Kidney (tissue), 14 donors: ENCODE results near the gene CRYGS. TPM values are rescaled to one million over a fixed set of nuclear protein-coding genes. Genes with fewer than 3 reads are reported as not detected.

ENCODE experiments used
- DNase-seq, 5 donors: peaks; one replicate each; pipeline ENCODE4 v3.0.0-alpha.2; 2013 to 2020
- FAIRE-seq: peaks from 2 replicates; lab custom pipeline; 2012; peaks lifted over from hg19 to GRCh38; lab: Jason Lieb, UNC
- H3K27ac ChIP-seq, 2 donors: one replicate each; pipeline ENCODE4 v1.7.0; 2013; ENCODE audit warnings: low read depth in 2 of 2, low read length in 2 of 2, inconsistent platforms in 1 of 2
- H3K27me3 ChIP-seq: one replicate; pipeline ENCODE4 v1.7.1; 2013; ENCODE audit warnings: low read length, inconsistent platforms; ENCODE audit not compliant: control insufficient read depth, insufficient read depth
- H3K36me3 ChIP-seq, 3 donors: one replicate each; pipeline versions ENCODE4 v1.7.0 to v1.7.1; 2013; ENCODE audit warnings: low read length in 3 of 3, control low read depth in 1 of 3, inconsistent platforms in 1 of 3; ENCODE audit not compliant: insufficient read depth in 3 of 3, control insufficient read depth in 2 of 3
- H3K4me1 ChIP-seq, 3 donors: one replicate each; pipeline versions ENCODE4 v1.7.0 to v1.7.1; 2013; ENCODE audit warnings: low read length in 3 of 3, inconsistent platforms in 1 of 3, low read depth in 1 of 3; ENCODE audit not compliant: control insufficient read depth in 2 of 3, insufficient read depth in 2 of 3
- H3K4me3 ChIP-seq, 3 donors: one replicate each; pipeline versions ENCODE4 v1.7.0 to v1.8.1; 2013; ENCODE audit warnings: low read length in 3 of 3, control low read depth in 1 of 3, inconsistent platforms in 1 of 3
- H3K9ac ChIP-seq, 3 donors: one replicate each; pipeline versions ENCODE4 v1.7.0 to v1.7.1; 2013; ENCODE audit warnings: low read length in 3 of 3, control low read depth in 1 of 3, inconsistent platforms in 1 of 3
- H3K9me3 ChIP-seq, 3 donors: one replicate each; pipeline versions ENCODE4 v1.7.0 to v1.7.1; 2013; ENCODE audit warnings: low read length in 3 of 3, control low read depth in 1 of 3, inconsistent platforms in 1 of 3; ENCODE audit not compliant: control insufficient read depth in 2 of 3, insufficient read depth in 1 of 3
- CTCF ChIP-seq: IDR thresholded peaks from 3 replicates; pipeline ENCODE4 v1.5.1; 2012; ENCODE audit warnings: mild to moderate bottlenecking, moderate library complexity, borderline replicate concordance; ENCODE audit not compliant: insufficient read depth; ENCODE audit errors: extremely low read depth
- intact Hi-C: fragments of 100-400 bp; cut with DNase I; formaldehyde crosslinking; loops from one replicate; pipeline ENCODE4 v1.11.1; 2022
- polyA plus RNA-seq: library from polyadenylated mRNA; stranded (reverse); fragments of 350-450 nt; fragmentation: Illumina TruSeq; extraction: RNeasy Lipid Tissue Mini Kit (QIAGEN cat#74804); gene quantifications from one replicate; pipeline ENCODE4 v1.2.3, GENCODE V29; 2014; ENCODE audit warnings: low read depth, low replicate concordance; ENCODE audit not compliant: insufficient read depth
- total RNA-seq: library from RNA; stranded (reverse); fragmentation: NEBNext Ultra II Directional; extraction: Animal tissue kit (Norgen Biotek cat#: 25700); gene quantifications from one replicate; pipeline ENCODE4 v1.2.1, GENCODE V29; 2021
- donor health status: control.
- donor health status: control.
- donor health status: control.
- donor health status: control.
- donor health status: control.
- donor health status: DM: yes; HTN: yes; CAD: no.
- donor health status: Normal renal cell carcinoma (clear cell type).

CRYGS gene
- total and polyA plus RNA-seq, 2 donors from 2014 or later, result 2.9 to 3.7 TPM

DNA sequence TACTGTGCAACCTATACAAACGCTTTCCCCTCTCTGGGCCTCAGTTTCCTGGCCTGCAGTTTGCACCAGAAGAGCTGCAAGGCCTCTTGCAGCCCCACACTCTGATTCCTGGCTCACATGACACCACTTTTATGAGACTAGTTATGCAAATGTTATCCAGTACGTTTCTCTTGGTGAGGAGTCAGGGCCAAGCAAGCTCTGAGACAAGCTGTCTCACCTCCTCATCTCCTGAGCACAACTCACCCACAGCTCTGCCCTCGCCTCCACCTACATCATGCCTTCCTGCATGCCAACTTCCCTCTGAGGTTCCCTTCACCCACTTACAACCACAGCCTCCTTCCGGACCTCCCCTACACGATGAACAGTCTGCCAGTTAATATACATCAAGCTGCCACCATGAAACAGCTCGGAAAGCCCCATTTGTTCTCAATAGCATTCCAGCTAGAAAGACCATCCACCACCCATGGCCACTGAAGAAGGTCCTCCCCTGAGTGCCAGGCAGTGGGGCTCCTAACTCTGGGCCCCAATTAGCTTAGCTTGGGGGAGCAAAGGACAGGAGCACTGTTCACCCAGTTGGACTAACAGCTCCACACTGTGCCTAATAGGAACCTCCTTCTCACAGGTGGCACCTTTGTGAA is 25.0 kb downstream of the CRYGS start:
- Histone ChIP-seq H3K27me3 (no peaks in the 10 kb centered on the region), H3K4me3 (no peak overlapping the region), H3K36me3 (no peaks in the 10 kb centered on the region), H3K4me1 (peaks cover 0 to 4% (median 0%) of the 10 kb centered on the region in 3 donors), H3K27ac (no peak overlapping the region), H3K9ac (no peak overlapping the region), H3K9me3 (no peaks in the 10 kb centered on the region)
- TF ChIP-seq CTCF, result no peak
- intact Hi-C loops, result no loop called here
- DNase-seq, result no peak
- FAIRE-seq, result no peak

- Histone ChIP-seq H3K27me3 (no peaks in the 10 kb centered on the region), H3K27ac (no peak overlapping the region), H3K36me3 (no peaks in the 10 kb centered on the region), H3K9ac (no peak overlapping the region), H3K9me3 (no peaks in the 10 kb centered on the region), H3K4me3 (no peak overlapping the region), H3K4me1 (peaks cover 0 to 4% (median 0%) of the 10 kb centered on the region in 3 donors)
- no peak for TF ChIP-seq CTCF
- DNase-seq (no peak), FAIRE-seq (no peak)
- intact Hi-C loops, result no loop called here
Observed at GRCh38 chr3:186517218-186517617, 27.0 kb downstream of the CRYGS start.

DNA sequence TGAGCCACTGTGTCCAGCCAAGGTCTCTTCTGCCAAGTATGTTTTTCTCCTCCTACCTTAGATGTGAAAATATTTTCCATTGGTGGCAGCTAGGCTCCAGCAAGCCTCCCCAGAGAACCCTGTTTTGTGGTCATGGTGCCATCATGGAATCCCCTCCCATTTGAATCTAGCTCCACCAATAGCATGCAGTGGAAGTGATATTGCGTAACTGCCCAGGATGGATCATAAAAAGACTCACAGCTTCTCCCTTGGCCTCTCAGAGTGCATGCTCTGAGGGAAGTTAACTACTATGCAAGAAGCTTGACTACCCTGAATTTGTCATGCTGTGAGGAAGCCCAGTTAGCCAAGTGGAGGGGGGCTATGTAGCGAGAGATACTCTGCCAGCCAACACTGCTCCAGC is 27.5 kb downstream of the CRYGS start:
- TF ChIP-seq CTCF, result no peak
- intact Hi-C loops, result no loop called here
- Histone ChIP-seq H3K4me1 (peaks cover 0 to 2% (median 0%) of the 10 kb centered on the region in 3 donors), H3K27ac (no peak overlapping the region), H3K4me3 (no peak overlapping the region), H3K27me3 (no peaks in the 10 kb centered on the region), H3K9me3 (no peaks in the 10 kb centered on the region), H3K9ac (no peak overlapping the region), H3K36me3 (no peaks in the 10 kb centered on the region)
- FAIRE-seq, result no peak
- no peak for DNase-seq

- FAIRE-seq, result no peak
Observed at GRCh38 chr3:186515125-186515524, 29.1 kb downstream of the CRYGS start.

More at GRCh38 chr3:186515125-186515524, 29.1 kb downstream of the CRYGS start:
- H3K9me3 ChIP-seq, result no peaks in the 10 kb centered on the region
- H3K36me3 ChIP-seq, result no peaks in the 10 kb centered on the region
- no peak overlapping the region for H3K27ac ChIP-seq
- H3K4me1 ChIP-seq, result no peaks in the 10 kb centered on the region
- TF ChIP-seq CTCF, result no peak
- intact Hi-C loops, result no loop called here
- no peak overlapping the region for H3K9ac ChIP-seq
- H3K27me3 ChIP-seq, result no peaks in the 10 kb centered on the region
- DNase-seq, result no peak
- H3K4me3 ChIP-seq, result no peak overlapping the region
